Spleen (tissue), 11 donors: ENCODE results near the gene DCTN2. TPM values are rescaled to one million over a fixed set of nuclear protein-coding genes. Genes with fewer than 3 reads are reported as not detected.
"Not testable (repeated sequence)": the region's sequence is repeated elsewhere in the genome, so short reads cannot be mapped to it uniquely, and the experiment has no call there.

ENCODE experiments used
- DNase-seq: peaks from one replicate; pipeline ENCODE4 v3.0.0-alpha.2; 2020
- H3K27ac ChIP-seq, 8 donors: fragments of 200-600 bp; sonication (generic) in 7 of 8; 1 replicate in 4 of 8; 2 replicates in 4 of 8; pipeline versions ENCODE4 v1.5.0 to v1.8.0; 2016 to 2021; ENCODE audit warnings: inconsistent platforms in 4 of 8, mild to moderate bottlenecking in 4 of 8, moderate library complexity in 1 of 8
- H3K27me3 ChIP-seq, 7 donors: fragments of 200-600 bp; sonication (generic) in 6 of 7; replicated peaks in 1 of 7; 1 replicate in 4 of 7; 2 replicates in 3 of 7; pipeline versions ENCODE4 v1.5.0 to v1.8.0; 2016 to 2021; ENCODE audit warnings: inconsistent platforms in 3 of 7, mild to moderate bottlenecking in 1 of 7
- H3K36me3 ChIP-seq, 6 donors: fragments of 200-600 bp; sonication (generic) in 5 of 6; 1 replicate in 4 of 6; 2 replicates in 2 of 6; pipeline versions ENCODE4 v1.5.0 to v1.8.0; 2016 to 2021; ENCODE audit warnings: inconsistent platforms in 2 of 6
- H3K4me1 ChIP-seq, 6 donors: fragments of 200-600 bp; sonication (generic) in 5 of 6; 1 replicate in 3 of 6; 2 replicates in 3 of 6; pipeline versions ENCODE4 v1.5.0 to v1.8.0; 2016 to 2021; ENCODE audit warnings: inconsistent platforms in 3 of 6
- H3K4me3 ChIP-seq, 8 donors: fragments of 200-600 bp; sonication (generic) in 7 of 8; 1 replicate in 4 of 8; 2 replicates in 4 of 8; pipeline versions ENCODE4 v1.5.0 to v1.8.0; 2016 to 2021; ENCODE audit warnings: inconsistent platforms in 4 of 8, mild to moderate bottlenecking in 4 of 8, moderate library complexity in 2 of 8
- H3K9me3 ChIP-seq, 8 donors: fragments of 200-600 bp; sonication (generic) in 7 of 8; 1 replicate in 4 of 8; 2 replicates in 4 of 8; pipeline versions ENCODE4 v1.5.0 to v1.8.0; 2016 to 2021; ENCODE audit warnings: inconsistent platforms in 4 of 8
- POLR2A ChIP-seq, 3 donors: fragments of 450-650 bp; IDR thresholded peaks; one replicate each; pipeline ENCODE4 v1.5.1; 2017; ENCODE audit warnings: antibody characterized with exemption in 3 of 3, mild to moderate bottlenecking in 1 of 3
- POLR2AphosphoS5 ChIP-seq, 3 donors: sonication (generic); formaldehyde crosslinking; IDR thresholded peaks; one replicate each; pipeline ENCODE4 v1.5.1; 2017; ENCODE audit warnings: antibody characterized with exemption in 3 of 3
- WGBS, 5 donors: extraction: QIAGEN DNeasy Blood & Tissue Kit in 3 of 5; methylation state at CpG; one replicate each; pipeline versions ENCODE4 v1.1.5 to v1.1.7; 2013 to 2018; 5-methylcytosine and 5-hydroxymethylcytosine counted together
- intact Hi-C: fragments of 100-400 bp; cut with DNase I; formaldehyde crosslinking; loops from one replicate; pipeline ENCODE4 v1.15.0; 2023; ENCODE audit warnings: low total_unique reads
- polyA plus RNA-seq, 3 donors: library from polyadenylated mRNA; stranded (reverse); fragments of 200-250 nt; gene quantifications; one replicate each; pipeline ENCODE4 v1.2.1, GENCODE V29; 2013
- total RNA-seq, 7 donors: library from RNA; depleted of rRNA in 3 of 7; stranded (reverse); fragments of >200 nt in 3 of 7; fragmentation: NEBNext Ultra II Directional in 4 of 7; extraction: Animal tissue kit (Norgen Biotek cat#: 25700) in 4 of 7; gene quantifications; one replicate each; pipeline versions ENCODE4 v1.1.0 to v1.2.1, GENCODE V29; 2016 to 2021
- TF ChIP-seq, protein P1 (sequence below), 11 experiments: fragments of 200-600 bp in 7 of 11; fragments of 450-650 bp in 4 of 11; sonication (generic) in 4 of 11; IDR thresholded peaks in 8 of 11; conservative IDR thresholded peaks in 3 of 11; 1 replicate in 7 of 11; 2 replicates in 4 of 11; pipeline versions ENCODE4 v1.4.0 to v1.8.0; 2016 to 2021; ENCODE audit warnings: antibody characterized with exemption in 11 of 11, inconsistent platforms in 4 of 11, mild to moderate bottlenecking in 1 of 11
- donor health status: healthy with polysubstance abuse.
- donor health status: DM: no; HTN: no; CAD: no; lungs with moderate emphysema.
- donor health status: DM: no; HTN: no; CAD: no.
- donor health status: Bipolar disorder and iron deficiency.
- donor health status: healthy.
- donor health status: DM: no; HTN: no; CAD: no.
- donor health status: DM: yes; HTN: yes; CAD: no.

DCTN2 gene
- total and polyA plus RNA-seq, 10 donors = 53.3 to 152 (median 88.8) TPM

GRCh38 chr12:57574795-57575194 lies 27.8 kb upstream of the DCTN2 start:
- TF ChIP-seq POLR2A (IDR thresholded peaks at IDR 0.05) (no peak), POLR2AphosphoS5 (IDR thresholded peaks at IDR 0.05) (no peak)
- TF ChIP-seq, protein P1, sequence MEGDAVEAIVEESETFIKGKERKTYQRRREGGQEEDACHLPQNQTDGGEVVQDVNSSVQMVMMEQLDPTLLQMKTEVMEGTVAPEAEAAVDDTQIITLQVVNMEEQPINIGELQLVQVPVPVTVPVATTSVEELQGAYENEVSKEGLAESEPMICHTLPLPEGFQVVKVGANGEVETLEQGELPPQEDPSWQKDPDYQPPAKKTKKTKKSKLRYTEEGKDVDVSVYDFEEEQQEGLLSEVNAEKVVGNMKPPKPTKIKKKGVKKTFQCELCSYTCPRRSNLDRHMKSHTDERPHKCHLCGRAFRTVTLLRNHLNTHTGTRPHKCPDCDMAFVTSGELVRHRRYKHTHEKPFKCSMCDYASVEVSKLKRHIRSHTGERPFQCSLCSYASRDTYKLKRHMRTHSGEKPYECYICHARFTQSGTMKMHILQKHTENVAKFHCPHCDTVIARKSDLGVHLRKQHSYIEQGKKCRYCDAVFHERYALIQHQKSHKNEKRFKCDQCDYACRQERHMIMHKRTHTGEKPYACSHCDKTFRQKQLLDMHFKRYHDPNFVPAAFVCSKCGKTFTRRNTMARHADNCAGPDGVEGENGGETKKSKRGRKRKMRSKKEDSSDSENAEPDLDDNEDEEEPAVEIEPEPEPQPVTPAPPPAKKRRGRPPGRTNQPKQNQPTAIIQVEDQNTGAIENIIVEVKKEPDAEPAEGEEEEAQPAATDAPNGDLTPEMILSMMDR (IDR thresholded peaks at IDR 0.05 in 8 of 11, conservative IDR thresholded peaks at IDR 0.05 in 3 of 11) = no peak
- H3K27me3 ChIP-seq = peaks cover 0 to 7% (median 0%) of the 10 kb centered on the region in 7 donors
- DNase-seq = no peak

DNA sequence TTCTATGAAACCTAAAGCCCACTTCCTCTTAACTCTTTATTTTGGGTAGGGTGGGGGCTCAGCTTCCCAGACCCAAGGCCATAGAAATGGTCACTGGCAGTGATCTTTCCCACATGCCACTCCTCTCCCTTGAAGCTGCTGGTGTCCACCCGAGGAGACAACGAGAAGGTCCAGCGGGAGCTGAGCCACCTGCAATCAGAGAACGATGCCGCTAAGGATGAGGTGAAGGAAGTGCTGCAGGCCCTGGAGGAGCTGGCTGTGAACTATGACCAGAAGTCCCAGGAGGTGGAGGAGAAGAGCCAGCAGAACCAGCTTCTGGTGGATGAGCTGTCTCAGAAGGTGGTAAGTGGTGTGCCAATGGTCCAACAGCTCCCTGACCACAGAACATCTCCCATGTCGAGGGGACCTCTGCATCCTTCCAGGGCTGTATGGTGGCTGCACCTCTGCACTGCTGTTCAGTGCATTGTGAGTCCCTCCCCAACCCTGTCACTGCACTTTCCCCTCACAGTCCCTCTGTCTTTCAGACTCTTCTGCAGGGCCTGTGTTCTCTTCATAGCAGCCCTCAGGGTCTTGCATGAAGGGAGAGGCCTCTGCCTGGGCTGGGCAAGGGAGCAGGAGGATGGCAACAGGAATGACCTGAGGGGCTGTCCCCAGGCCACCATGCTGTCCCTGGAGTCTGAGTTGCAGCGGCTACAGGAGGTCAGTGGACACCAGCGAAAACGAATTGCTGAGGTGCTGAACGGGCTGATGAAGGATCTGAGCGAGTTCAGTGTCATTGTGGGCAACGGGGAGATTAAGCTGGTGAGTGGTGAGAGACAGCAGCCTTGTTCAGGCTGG lies 25.2 kb upstream of the DCTN2 start:
- Histone ChIP-seq H3K27ac (no peak overlapping the region), H3K36me3 (no peaks in the 10 kb centered on the region), H3K27me3 (peaks cover 0 to 27% (median 0%) of the 10 kb centered on the region in 7 donors), H3K9me3 (no peaks in the 10 kb centered on the region), H3K4me1 (no peaks in the 10 kb centered on the region), H3K4me3 (no peak overlapping the region)
- WGBS, 5 donors = 88 to 91% (median 89%) methylated on average over 12 of the region's 12 CpGs
- no peak for TF ChIP-seq POLR2AphosphoS5 (IDR thresholded peaks at IDR 0.05)
- TF ChIP-seq, protein P1 (IDR thresholded peaks at IDR 0.05 in 8 of 11, conservative IDR thresholded peaks at IDR 0.05 in 3 of 11) = no peak
- no peak for TF ChIP-seq POLR2A (IDR thresholded peaks at IDR 0.05)
- intact Hi-C loops = no loop called here
- no peak for DNase-seq

More at GRCh38 chr12:57574795-57575194, 27.8 kb upstream of the DCTN2 start:
- Histone ChIP-seq H3K36me3 (no peaks in the 10 kb centered on the region), H3K9me3 (no peaks in the 10 kb centered on the region), H3K4me3 (no peak overlapping the region), H3K27ac (no peak overlapping the region), H3K4me1 (no peaks in the 10 kb centered on the region)
- intact Hi-C loops = no loop called here
- 81 to 92% (median 87%) methylated on average over 10 of the region's 10 CpGs for whole genome bisulfite sequencing, 5 donors

DNA sequence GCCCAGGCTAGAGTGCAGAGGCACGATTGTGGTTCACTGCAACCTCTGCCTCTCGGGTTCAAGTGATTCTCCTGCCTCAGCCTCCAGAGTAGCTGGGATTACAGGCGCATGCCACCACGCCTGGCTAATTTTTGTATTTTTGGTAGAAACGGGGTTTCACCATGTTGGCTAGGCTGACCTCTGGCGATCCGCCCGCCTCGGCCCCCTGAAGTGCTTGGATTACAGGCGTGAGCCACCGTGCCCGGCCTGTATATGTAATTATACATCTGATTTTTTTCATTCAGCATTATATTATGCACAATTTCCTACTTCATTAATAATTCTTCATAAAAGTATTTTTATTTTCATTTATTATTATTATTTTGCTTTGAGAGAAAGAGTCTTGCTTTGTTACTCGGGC lies 23.4 kb upstream of the DCTN2 start:
- H3K27ac ChIP-seq, H3K9me3 ChIP-seq, DNase-seq, H3K36me3 ChIP-seq, H3K4me1 ChIP-seq, intact Hi-C loops, H3K4me3 ChIP-seq: not testable (repeated sequence)
- H3K27me3 ChIP-seq = peaks cover 0 to 41% (median 0%) of the 10 kb centered on the region in 7 donors
- 82 to 91% (median 89%) methylated on average over 13 of the region's 13 CpGs for WGBS, 5 donors

GRCh38 chr12:57569858-57570257 lies 22.9 kb upstream of the DCTN2 start:
- no peak for DNase-seq
- WGBS, 5 donors = 84 to 93% (median 90%) methylated on average over 18 of the region's 18 CpGs
- intact Hi-C loops = no loop called here

More at GRCh38 chr12:57569858-57570257, 22.9 kb upstream of the DCTN2 start:
- H3K36me3 ChIP-seq = no peaks in the 10 kb centered on the region
- TF ChIP-seq POLR2AphosphoS5 (IDR thresholded peaks at IDR 0.05) (no peak), POLR2A (IDR thresholded peaks at IDR 0.05) (no peak)
- TF ChIP-seq, protein P1 (IDR thresholded peaks at IDR 0.05 in 8 of 11, conservative IDR thresholded peaks at IDR 0.05 in 3 of 11) = no peak
- no peaks in the 10 kb centered on the region for H3K9me3 ChIP-seq
- no peak overlapping the region for H3K27ac ChIP-seq
- no peaks in the 10 kb centered on the region for H3K4me1 ChIP-seq
- peaks cover 0 to 42% (median 0%) of the 10 kb centered on the region in 7 donors for H3K27me3 ChIP-seq
- no peak overlapping the region for H3K4me3 ChIP-seq
